ENCODE results near the gene FCSK.

FCSK gene

GRCh38 chr16:70453117-70453891 lies 1.1 kb upstream of the FCSK start:
- no peak for DNase-seq (ENCODE audit: low read depth in 2 of 2)

- DNase-seq (ENCODE audit: low read depth in 2 of 2), result no peak
These were observed 538 bp upstream of the FCSK start for GRCh38 chr16:70453892-70454221.

GRCh38 chr16:70455910-70456309 lies 1.5 kb downstream of the FCSK start:
- DNase-seq (ENCODE audit: low read depth in 2 of 2), result no peak

- DNase-seq (ENCODE audit: low read depth in 2 of 2), result no peak
These were observed 3.2 kb downstream of the FCSK start for GRCh38 chr16:70457446-70458166.

GRCh38 chr16:70460737-70461261 lies 6.4 kb downstream of the FCSK start:
- no peak for DNase-seq (ENCODE audit: low read depth in 2 of 2)

- DNase-seq (ENCODE audit: low read depth in 2 of 2), result no peak
These were observed 8.8 kb downstream of the FCSK start for GRCh38 chr16:70463235-70463634.

GRCh38 chr16:70465999-70466804 lies 11.8 kb downstream of the FCSK start:
- DNase-seq (ENCODE audit: low read depth in 2 of 2), result no peak

GRCh38 chr16:70466805-70467076 lies 12.3 kb downstream of the FCSK start:
- no peak for DNase-seq (ENCODE audit: low read depth in 2 of 2)

- DNase-seq (ENCODE audit: low read depth in 2 of 2), result no peak
These were observed 12.7 kb downstream of the FCSK start for GRCh38 chr16:70467113-70467512.

- no peak for DNase-seq (ENCODE audit: low read depth in 2 of 2)
These were observed 13.2 kb downstream of the FCSK start for GRCh38 chr16:70467608-70468007.

- DNase-seq (ENCODE audit: low read depth in 2 of 2), result no peak
These were observed 14.6 kb downstream of the FCSK start for GRCh38 chr16:70468776-70469525.

- no peak for DNase-seq (ENCODE audit: low read depth in 2 of 2)
These were observed 15.9 kb downstream of the FCSK start for GRCh38 chr16:70470141-70470926.

GRCh38 chr16:70470927-70471341 lies 16.5 kb downstream of the FCSK start:
- DNase-seq (ENCODE audit: low read depth in 2 of 2), result no peak

- no peak for DNase-seq (ENCODE audit: low read depth in 2 of 2)
These were observed 18.5 kb downstream of the FCSK start for GRCh38 chr16:70472786-70473433.

- DNase-seq (ENCODE audit: low read depth in 2 of 2), result no peak
These were observed 19.3 kb downstream of the FCSK start for GRCh38 chr16:70473446-70474319.

- no peak for DNase-seq (ENCODE audit: low read depth in 2 of 2)
These were observed 20.1 kb downstream of the FCSK start for GRCh38 chr16:70474320-70475053.

GRCh38 chr16:70475054-70475871 lies 20.9 kb downstream of the FCSK start:
- no peak for DNase-seq (ENCODE audit: low read depth in 2 of 2)
